ENCODE results near the gene TNNI2.

DNA sequence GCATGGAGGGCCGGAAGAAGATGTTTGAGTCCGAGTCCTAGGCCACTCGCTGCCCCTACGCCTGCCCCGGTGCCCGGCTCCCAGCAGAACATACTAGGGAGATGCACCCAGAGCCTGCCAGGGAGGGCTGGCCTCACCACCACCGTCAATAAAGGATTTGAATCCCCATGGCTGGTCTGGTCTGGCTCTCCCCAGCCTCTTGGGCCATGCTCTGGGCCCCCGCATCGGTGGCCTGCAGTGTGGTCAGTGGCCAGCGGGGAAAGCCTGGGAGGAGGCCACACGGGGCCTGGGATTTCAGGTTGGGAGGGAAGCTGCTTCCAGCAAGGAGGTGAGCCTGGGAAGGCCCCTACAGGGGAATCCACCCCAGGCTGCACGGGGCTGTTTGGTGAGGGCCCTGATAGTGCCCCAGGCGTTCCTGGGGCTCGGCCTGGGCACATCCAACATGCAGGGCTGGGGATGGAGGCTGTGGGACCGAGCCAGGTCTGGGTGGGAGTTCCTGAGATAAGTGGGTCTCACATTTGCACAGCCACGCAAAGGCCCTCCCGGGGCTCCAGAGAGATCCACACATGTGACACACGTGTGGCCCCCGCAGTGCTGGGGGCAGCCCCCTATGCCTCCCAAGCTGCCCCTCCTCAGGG, 2.8 kb downstream of the TNNI2 start:
- TF ChIP-seq, protein P1, sequence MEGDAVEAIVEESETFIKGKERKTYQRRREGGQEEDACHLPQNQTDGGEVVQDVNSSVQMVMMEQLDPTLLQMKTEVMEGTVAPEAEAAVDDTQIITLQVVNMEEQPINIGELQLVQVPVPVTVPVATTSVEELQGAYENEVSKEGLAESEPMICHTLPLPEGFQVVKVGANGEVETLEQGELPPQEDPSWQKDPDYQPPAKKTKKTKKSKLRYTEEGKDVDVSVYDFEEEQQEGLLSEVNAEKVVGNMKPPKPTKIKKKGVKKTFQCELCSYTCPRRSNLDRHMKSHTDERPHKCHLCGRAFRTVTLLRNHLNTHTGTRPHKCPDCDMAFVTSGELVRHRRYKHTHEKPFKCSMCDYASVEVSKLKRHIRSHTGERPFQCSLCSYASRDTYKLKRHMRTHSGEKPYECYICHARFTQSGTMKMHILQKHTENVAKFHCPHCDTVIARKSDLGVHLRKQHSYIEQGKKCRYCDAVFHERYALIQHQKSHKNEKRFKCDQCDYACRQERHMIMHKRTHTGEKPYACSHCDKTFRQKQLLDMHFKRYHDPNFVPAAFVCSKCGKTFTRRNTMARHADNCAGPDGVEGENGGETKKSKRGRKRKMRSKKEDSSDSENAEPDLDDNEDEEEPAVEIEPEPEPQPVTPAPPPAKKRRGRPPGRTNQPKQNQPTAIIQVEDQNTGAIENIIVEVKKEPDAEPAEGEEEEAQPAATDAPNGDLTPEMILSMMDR (tag by site-specific recombination; IDR thresholded peaks at IDR 0.05), result no peak
- TF ChIP-seq, protein P2, sequence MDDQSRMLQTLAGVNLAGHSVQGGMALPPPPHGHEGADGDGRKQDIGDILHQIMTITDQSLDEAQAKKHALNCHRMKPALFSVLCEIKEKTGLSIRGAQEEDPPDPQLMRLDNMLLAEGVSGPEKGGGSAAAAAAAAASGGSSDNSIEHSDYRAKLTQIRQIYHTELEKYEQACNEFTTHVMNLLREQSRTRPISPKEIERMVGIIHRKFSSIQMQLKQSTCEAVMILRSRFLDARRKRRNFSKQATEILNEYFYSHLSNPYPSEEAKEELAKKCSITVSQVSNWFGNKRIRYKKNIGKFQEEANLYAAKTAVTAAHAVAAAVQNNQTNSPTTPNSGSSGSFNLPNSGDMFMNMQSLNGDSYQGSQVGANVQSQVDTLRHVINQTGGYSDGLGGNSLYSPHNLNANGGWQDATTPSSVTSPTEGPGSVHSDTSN (CRISPR knock-in tag; IDR thresholded peaks at IDR 0.05), result no peak

All from HEK293 (cell line).